ENCODE data around the gene ANGPTL8. TPM values are rescaled to one million over a fixed set of nuclear protein-coding genes. Genes with fewer than 3 reads are reported as not detected.

ANGPTL8 gene
- total and polyA plus RNA-seq, 9 of the 15 experiments (the other 6 are each of a cell fraction or from before 2014, with no cell fraction given), result not detected

DNA sequence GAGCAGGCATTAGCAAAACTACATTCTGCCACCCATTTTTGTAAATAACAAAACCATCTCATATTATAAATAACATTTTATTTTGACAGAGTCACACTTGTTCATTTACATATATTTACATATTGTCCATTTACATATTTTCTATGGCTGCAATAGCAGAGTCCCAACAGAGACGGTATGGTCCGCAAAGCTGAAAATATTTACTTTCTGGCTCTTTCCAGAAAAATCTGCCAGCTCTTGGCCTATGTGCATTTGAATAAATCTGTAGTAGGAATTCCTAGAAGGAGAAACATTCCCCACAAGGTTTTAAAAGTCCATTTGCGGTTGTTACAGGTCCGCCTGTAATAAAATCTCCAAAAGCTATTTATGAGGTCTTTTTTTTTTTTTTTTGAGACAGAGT, 50.8 kb downstream of the ANGPTL8 start:
- Histone ChIP-seq H3K79me2 (ENCODE audit: control insufficient read depth, insufficient read depth, low read length) (no peaks in the 10 kb centered on the region), H3K4me2 (ENCODE audit: insufficient read depth, low read length) (no peak overlapping the region), H4K20me1 (replicated peaks; ENCODE audit: control insufficient read depth, insufficient read depth, low read length) (0 out of 2 replicates have a peak, but pooled peaks cover 2% of the 10 kb centered on the region), H3K27ac (ENCODE audit: extremely low read depth, low read depth, low read length) (no peak overlapping the region), H3K4me3 (no peak overlapping the region), H3K9me3 (replicated peaks; ENCODE audit: control insufficient read depth, insufficient read depth, low read depth, low read length) (no peaks in the 10 kb centered on the region), H2AFZ (ENCODE audit: low read depth, low read length) (no peak overlapping the region), H3K9me1 (ENCODE audit: control insufficient read depth, insufficient read depth, low read length) (no peaks in the 10 kb centered on the region), H3K27me3 (ENCODE audit: control insufficient read depth in 2 of 2, insufficient read depth in 2 of 2, low read length in 2 of 2) (peaks cover 5% of the 10 kb centered on the region in 2 experiments; a peak in 3 of 5 replicates), H3K9ac (ENCODE audit: insufficient read depth in 1 of 2, low read depth in 2 of 2, low read length in 2 of 2) (no peak overlapping the region), H3K36me3 (ENCODE audit: control insufficient read depth, insufficient read depth, low read length) (no peaks in the 10 kb centered on the region), H3K4me1 (replicated peaks in 1 of 2; ENCODE audit: control insufficient read depth in 2 of 2, insufficient read depth in 2 of 2, low read length in 2 of 2) (peaks cover 0 to 8% of the 10 kb centered on the region in 2 experiments; a peak in 3 of 5 replicates)
- in situ Hi-C loops (cut with MboI) (no loop called here), intact Hi-C loops (cut with micrococcal nuclease) (loop anchor here (5.0 to 10.0 kb wide), 2 partner anchors 92 to 195 kb away; partner anchors contain the start of genes ELAVL3 and EPOR)
- TF ChIP-seq ZNF253 (CRISPR knock-in tag; conservative IDR thresholded peaks at IDR 0.05), result no peak
- no peak for TF ChIP-seq RNF2 (IDR thresholded peaks at IDR 0.05)
- no peak for TF ChIP-seq CBFB (CRISPR knock-in tag; IDR thresholded peaks at IDR 0.05)
- no peak for TF ChIP-seq TAF7 (tag; IDR thresholded peaks at IDR 0.05)
- TF ChIP-seq GTF2E2 (tag; IDR thresholded peaks at IDR 0.05), result no peak
- POLR2A ChIA-PET, result interaction anchor here (0.6 kb wide), 1 partner anchor 113 kb away, joined by 3 read pairs; no protein-coding TSS in a partner anchor
- WGBS (ENCODE audit: insufficient coverage, low coverage, missing lambda C conversion rate), result 43% methylated on average over 4 of the region's 4 CpGs
- no TSS peak for BruUV-seq (replicated peaks)
- ATAC-seq (no peak), FAIRE-seq (no peak), DNase-seq (ENCODE audit: extremely low read depth in 1 of 4, low spot score in 3 of 4) (no peak)
- CTCF ChIA-PET (ENCODE audit: low intra/inter-chr PET ratio), result interaction anchor here (0.6 to 0.7 kb wide), 3 partner anchors 17 to 405 kb away, joined by 3 to 5 read pairs (median 5); no protein-coding TSS in a partner anchor

- POLR2A ChIA-PET, result no interaction called here
These were observed 52.0 kb downstream of the ANGPTL8 start for GRCh38 chr19:11291415-11291814.

More at GRCh38 chr19:11291415-11291814, 52.0 kb downstream of the ANGPTL8 start:
- H3K4me1 ChIP-seq (replicated peaks in 1 of 2; ENCODE audit: control insufficient read depth in 2 of 2, insufficient read depth in 2 of 2, low read length in 2 of 2), result peaks cover 0 to 14% of the 10 kb centered on the region in 2 experiments; a peak in 3 of 5 replicates
- no peak overlapping the region for H3K27ac ChIP-seq (ENCODE audit: extremely low read depth, low read depth, low read length)
- no peak overlapping the region for H2AFZ ChIP-seq (ENCODE audit: low read depth, low read length)
- no peaks in the 10 kb centered on the region for H3K79me2 ChIP-seq (ENCODE audit: control insufficient read depth, insufficient read depth, low read length)
- in situ Hi-C loops (cut with MboI) (no loop called here), intact Hi-C loops (cut with micrococcal nuclease) (loop anchor here (5.0 to 10.0 kb wide), 2 partner anchors 91 to 193 kb away; partner anchors contain the start of genes ELAVL3 and EPOR)
- FAIRE-seq, result no peak
- no peak for ATAC-seq
- WGBS (ENCODE audit: insufficient coverage, low coverage, missing lambda C conversion rate), result 31% methylated on average over 7 of the region's 7 CpGs
- BruUV-seq (replicated peaks), result no TSS peak
- H3K9me3 ChIP-seq (replicated peaks; ENCODE audit: control insufficient read depth, insufficient read depth, low read depth, low read length), result no peaks in the 10 kb centered on the region
- H3K36me3 ChIP-seq (ENCODE audit: control insufficient read depth, insufficient read depth, low read length), result no peaks in the 10 kb centered on the region
- no peak overlapping the region for H3K9ac ChIP-seq (ENCODE audit: insufficient read depth in 1 of 2, low read depth in 2 of 2, low read length in 2 of 2)
- no peak overlapping the region for H3K4me2 ChIP-seq (ENCODE audit: insufficient read depth, low read length)
- peak; percentile 43; the same call in 1 of the 2 replicates for TF ChIP-seq SPI1 (IDR thresholded peaks at IDR 0.05; ENCODE audit: borderline replicate concordance, low read depth, low read length)
- TF ChIP-seq HDAC3 (IDR thresholded peaks at IDR 0.05; ENCODE audit: borderline replicate concordance, partially characterized antibody), result no peak
- no peaks in the 10 kb centered on the region for H3K9me1 ChIP-seq (ENCODE audit: control insufficient read depth, insufficient read depth, low read length)
- peaks cover 5 to 16% of the 10 kb centered on the region in 2 experiments; a peak in 3 of 5 replicates for H3K27me3 ChIP-seq (ENCODE audit: control insufficient read depth in 2 of 2, insufficient read depth in 2 of 2, low read length in 2 of 2)
- H4K20me1 ChIP-seq (replicated peaks; ENCODE audit: control insufficient read depth, insufficient read depth, low read length), result 0 out of 2 replicates have a peak, but pooled peaks cover 2% of the 10 kb centered on the region
- no peak for DNase-seq (ENCODE audit: extremely low read depth in 1 of 4, low spot score in 3 of 4)
- H3K4me3 ChIP-seq, result no peak overlapping the region
- CTCF ChIA-PET (ENCODE audit: low intra/inter-chr PET ratio), result no interaction called here

Other genes starting within 250 kb of the ANGPTL8 start
Only the 7 nearest of the 15 such genes appear.
- 154 and 188 TPM in 2 replicates for gene SPC24, start 83.8 kb upstream of the ANGPTL8 start, total RNA-seq (2014; rRNA removed)
- gene SPC24, start 83.8 kb upstream of the ANGPTL8 start, total RNA-seq (2014; rRNA removed; fragmentation: Illumina TruSeq; extraction: Trizol), result 72.8 and 75.2 TPM in 2 replicates
- 82.0 and 82.5 TPM in 2 replicates for gene SPC24, start 83.8 kb upstream of the ANGPTL8 start, total RNA-seq (2015; rRNA removed; fragmentation: Illumina TruSeq; extraction: Trizol)
- 106 and 111 TPM in 2 replicates for gene SPC24, start 83.8 kb upstream of the ANGPTL8 start, total RNA-seq (2021)
- 44.3 and 52.6 TPM in 2 replicates for gene SPC24, start 83.8 kb upstream of the ANGPTL8 start, polyA plus RNA-seq (2011; rRNA removed)
- gene SPC24, start 83.8 kb upstream of the ANGPTL8 start, polyA plus RNA-seq (2014; fragmentation: Illumina TruSeq; extraction: Trizol), result 39.1 and 41.6 TPM in 2 replicates
- gene SPC24, start 83.8 kb upstream of the ANGPTL8 start, polyA plus RNA-seq (2014; fragmentation: Nextera tagmentation; extraction: Ambion mirVana), result 10 to 100 TPM; 18.2 to 26.8 TPM
- gene SPC24, start 83.8 kb upstream of the ANGPTL8 start, polyA plus RNA-seq (2014; rRNA removed), result 60.9 and 66.7 TPM in 2 replicates
- 32.2 and 41.2 TPM in 2 replicates for gene KANK2, start 42.1 kb upstream of the ANGPTL8 start, total RNA-seq (2014; rRNA removed)
- gene KANK2, start 42.1 kb upstream of the ANGPTL8 start, total RNA-seq (2014; rRNA removed; fragmentation: Illumina TruSeq; extraction: Trizol), result 12.7 and 13.9 TPM in 2 replicates
- gene KANK2, start 42.1 kb upstream of the ANGPTL8 start, total RNA-seq (2015; rRNA removed; fragmentation: Illumina TruSeq; extraction: Trizol), result 19.8 and 21.3 TPM in 2 replicates
- gene KANK2, start 42.1 kb upstream of the ANGPTL8 start, total RNA-seq (2021), result 36.0 and 37.5 TPM in 2 replicates
- gene KANK2, start 42.1 kb upstream of the ANGPTL8 start, polyA plus RNA-seq (2011; rRNA removed), result 10.8 and 13.5 TPM in 2 replicates
- 47.7 and 47.8 TPM in 2 replicates for gene KANK2, start 42.1 kb upstream of the ANGPTL8 start, polyA plus RNA-seq (2014; fragmentation: Illumina TruSeq; extraction: Trizol)
- gene KANK2, start 42.1 kb upstream of the ANGPTL8 start, polyA plus RNA-seq (2014; fragmentation: Nextera tagmentation; extraction: Ambion mirVana), result 1 to 10 TPM; 4.4 to 5.6 TPM
- gene KANK2, start 42.1 kb upstream of the ANGPTL8 start, polyA plus RNA-seq (2014; rRNA removed), result 17.4 and 24.6 TPM in 2 replicates
- 3.8 and 5.7 TPM in 2 replicates for gene DOCK6, start 22.9 kb downstream of the ANGPTL8 start, total RNA-seq (2014; rRNA removed)
- 2.0 and 2.4 TPM in 2 replicates for gene DOCK6, start 22.9 kb downstream of the ANGPTL8 start, total RNA-seq (2014; rRNA removed; fragmentation: Illumina TruSeq; extraction: Trizol)
- gene DOCK6, start 22.9 kb downstream of the ANGPTL8 start, total RNA-seq (2015; rRNA removed; fragmentation: Illumina TruSeq; extraction: Trizol), result 1.9 and 2.3 TPM in 2 replicates
- gene DOCK6, start 22.9 kb downstream of the ANGPTL8 start, total RNA-seq (2021), result 19.3 and 20.2 TPM in 2 replicates
- 7.0 and 14.5 TPM in 2 replicates for gene DOCK6, start 22.9 kb downstream of the ANGPTL8 start, polyA plus RNA-seq (2011; rRNA removed)
- 4.4 and 7.3 TPM in 2 replicates for gene DOCK6, start 22.9 kb downstream of the ANGPTL8 start, polyA plus RNA-seq (2014; fragmentation: Illumina TruSeq; extraction: Trizol)
- under 1 TPM; 0.35 to 0.46 TPM for gene DOCK6, start 22.9 kb downstream of the ANGPTL8 start, polyA plus RNA-seq (2014; fragmentation: Nextera tagmentation; extraction: Ambion mirVana)
- gene DOCK6, start 22.9 kb downstream of the ANGPTL8 start, polyA plus RNA-seq (2014; rRNA removed), result 10.0 and 11.8 TPM in 2 replicates
- not detected in 2 replicates for gene TSPAN16, start 56.5 kb downstream of the ANGPTL8 start, total RNA-seq (2014; rRNA removed)
- gene TSPAN16, start 56.5 kb downstream of the ANGPTL8 start, total RNA-seq (2014; rRNA removed; fragmentation: Illumina TruSeq; extraction: Trizol), result not detected in 2 replicates
- not detected in 2 replicates for gene TSPAN16, start 56.5 kb downstream of the ANGPTL8 start, total RNA-seq (2015; rRNA removed; fragmentation: Illumina TruSeq; extraction: Trizol)
- gene TSPAN16, start 56.5 kb downstream of the ANGPTL8 start, total RNA-seq (2021), result not detected in 2 replicates
- not detected in 2 replicates for gene TSPAN16, start 56.5 kb downstream of the ANGPTL8 start, polyA plus RNA-seq (2011; rRNA removed)
- gene TSPAN16, start 56.5 kb downstream of the ANGPTL8 start, polyA plus RNA-seq (2014; fragmentation: Illumina TruSeq; extraction: Trizol), result not detected in 2 replicates
- not detected for gene TSPAN16, start 56.5 kb downstream of the ANGPTL8 start, polyA plus RNA-seq (2014; fragmentation: Nextera tagmentation; extraction: Ambion mirVana)
- gene TSPAN16, start 56.5 kb downstream of the ANGPTL8 start, polyA plus RNA-seq (2014; rRNA removed), result not detected in 2 replicates
- 1.2 and 1.6 TPM in 2 replicates for gene RAB3D, start 100.0 kb downstream of the ANGPTL8 start, total RNA-seq (2014; rRNA removed)
- gene RAB3D, start 100.0 kb downstream of the ANGPTL8 start, total RNA-seq (2014; rRNA removed; fragmentation: Illumina TruSeq; extraction: Trizol), result 1.3 and 1.4 TPM in 2 replicates
- gene RAB3D, start 100.0 kb downstream of the ANGPTL8 start, total RNA-seq (2015; rRNA removed; fragmentation: Illumina TruSeq; extraction: Trizol), result 1.8 and 1.9 TPM in 2 replicates
- 3.3 and 4.5 TPM in 2 replicates for gene RAB3D, start 100.0 kb downstream of the ANGPTL8 start, total RNA-seq (2021)
- 3.0 and 3.8 TPM in 2 replicates for gene RAB3D, start 100.0 kb downstream of the ANGPTL8 start, polyA plus RNA-seq (2011; rRNA removed)
- 0.89 and 1.4 TPM in 2 replicates for gene RAB3D, start 100.0 kb downstream of the ANGPTL8 start, polyA plus RNA-seq (2014; fragmentation: Illumina TruSeq; extraction: Trizol)
- 1 to 10 TPM in 1 of 2 experiments, under 1 TPM in 1; 0.34 to 1.1 TPM for gene RAB3D, start 100.0 kb downstream of the ANGPTL8 start, polyA plus RNA-seq (2014; fragmentation: Nextera tagmentation; extraction: Ambion mirVana)
- gene RAB3D, start 100.0 kb downstream of the ANGPTL8 start, polyA plus RNA-seq (2014; rRNA removed), result 1.5 and 1.9 TPM in 2 replicates
- 63.3 and 68.9 TPM in 2 replicates for gene TMEM205, start 106.6 kb downstream of the ANGPTL8 start, total RNA-seq (2014; rRNA removed)
- 21.2 and 26.1 TPM in 2 replicates for gene TMEM205, start 106.6 kb downstream of the ANGPTL8 start, total RNA-seq (2014; rRNA removed; fragmentation: Illumina TruSeq; extraction: Trizol)
- gene TMEM205, start 106.6 kb downstream of the ANGPTL8 start, total RNA-seq (2015; rRNA removed; fragmentation: Illumina TruSeq; extraction: Trizol), result 32.0 and 33.7 TPM in 2 replicates
- 44.1 and 45.6 TPM in 2 replicates for gene TMEM205, start 106.6 kb downstream of the ANGPTL8 start, total RNA-seq (2021)
- gene TMEM205, start 106.6 kb downstream of the ANGPTL8 start, polyA plus RNA-seq (2011; rRNA removed), result 57.7 and 68.8 TPM in 2 replicates
- gene TMEM205, start 106.6 kb downstream of the ANGPTL8 start, polyA plus RNA-seq (2014; fragmentation: Illumina TruSeq; extraction: Trizol), result 72.6 and 73.2 TPM in 2 replicates
- 10 to 100 TPM; 21.3 to 27.3 TPM for gene TMEM205, start 106.6 kb downstream of the ANGPTL8 start, polyA plus RNA-seq (2014; fragmentation: Nextera tagmentation; extraction: Ambion mirVana)
- 81.5 and 83.8 TPM in 2 replicates for gene TMEM205, start 106.6 kb downstream of the ANGPTL8 start, polyA plus RNA-seq (2014; rRNA removed)
- gene CCDC159, start 106.9 kb downstream of the ANGPTL8 start, total RNA-seq (2014; rRNA removed), result 3.6 and 3.7 TPM in 2 replicates
- 3.1 and 3.9 TPM in 2 replicates for gene CCDC159, start 106.9 kb downstream of the ANGPTL8 start, total RNA-seq (2014; rRNA removed; fragmentation: Illumina TruSeq; extraction: Trizol)
- 3.9 and 4.7 TPM in 2 replicates for gene CCDC159, start 106.9 kb downstream of the ANGPTL8 start, total RNA-seq (2015; rRNA removed; fragmentation: Illumina TruSeq; extraction: Trizol)
- 5.9 and 7.6 TPM in 2 replicates for gene CCDC159, start 106.9 kb downstream of the ANGPTL8 start, total RNA-seq (2021)
- 6.8 and 9.4 TPM in 2 replicates for gene CCDC159, start 106.9 kb downstream of the ANGPTL8 start, polyA plus RNA-seq (2011; rRNA removed)
- gene CCDC159, start 106.9 kb downstream of the ANGPTL8 start, polyA plus RNA-seq (2014; fragmentation: Illumina TruSeq; extraction: Trizol), result 8.9 and 10.1 TPM in 2 replicates
- gene CCDC159, start 106.9 kb downstream of the ANGPTL8 start, polyA plus RNA-seq (2014; fragmentation: Nextera tagmentation; extraction: Ambion mirVana), result 1 to 10 TPM in 1 of 2 experiments, under 1 TPM in 1; 0.68 to 2.5 TPM
- 6.8 and 8.6 TPM in 2 replicates for gene CCDC159, start 106.9 kb downstream of the ANGPTL8 start, polyA plus RNA-seq (2014; rRNA removed)

Data from K562 (cell line).